Ishikawa (cell line): Measurements from ENCODE around the gene KCNA10.

Source experiments
- EGR1 ChIP-seq: IDR thresholded peaks from 2 replicates; pipeline ENCODE4 v1.6.1; 2012
- TEAD4 ChIP-seq: IDR thresholded peaks from 2 replicates; pipeline ENCODE4 v1.6.1; 2012
- YY1 ChIP-seq: IDR thresholded peaks from 2 replicates; pipeline ENCODE4 v1.6.1; 2012; ENCODE audit warnings: low read depth
- TF ChIP-seq, protein P1 (sequence below): IDR thresholded peaks from 2 replicates; pipeline ENCODE4 v1.6.1; 2012

DNA sequence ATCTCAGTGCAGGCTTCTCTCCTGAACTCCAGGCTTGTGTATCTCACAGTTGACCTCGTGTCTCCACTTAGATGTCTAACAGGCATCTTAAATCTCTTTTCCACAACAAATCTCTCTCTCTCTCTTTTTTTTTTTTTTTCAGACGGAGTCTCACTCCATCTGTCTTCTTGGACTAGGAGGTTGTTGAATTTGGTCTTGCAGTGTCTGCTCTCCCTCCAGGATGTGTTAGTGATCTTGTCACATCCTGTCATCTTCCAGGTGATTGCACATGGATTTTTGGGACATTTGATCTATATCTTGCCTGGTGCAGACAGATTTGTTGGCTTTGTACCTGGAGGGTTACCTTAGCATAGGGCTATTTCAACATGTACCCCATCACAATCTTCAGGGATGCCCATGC lies 26.5 kb upstream of the KCNA10 start:
- TF ChIP-seq, protein P1, sequence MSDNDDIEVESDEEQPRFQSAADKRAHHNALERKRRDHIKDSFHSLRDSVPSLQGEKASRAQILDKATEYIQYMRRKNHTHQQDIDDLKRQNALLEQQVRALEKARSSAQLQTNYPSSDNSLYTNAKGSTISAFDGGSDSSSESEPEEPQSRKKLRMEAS, result no peak
- TF ChIP-seq EGR1 (no peak), YY1 (no peak), TEAD4 (no peak)
